Measurements from ENCODE around the gene PFAS. TPM values are rescaled to one million over a fixed set of nuclear protein-coding genes. Genes with fewer than 3 reads are reported as not detected.

Gene PFAS
- total RNA-seq, 1 donor from 2014 or later: 117 TPM

GRCh38 chr17:8282345-8282744, 33.3 kb downstream of the PFAS start:
- Mint-ChIP-seq H3K27me3 (no peaks in the 10 kb centered on the region), H3K4me3 (no peak overlapping the region), H3K4me1 (ENCODE audit: unreplicated experiment) (no peaks in the 10 kb centered on the region), H3K9me3 (no peaks in the 10 kb centered on the region), H3K36me3 (no peaks in the 10 kb centered on the region), H3K27ac (no peak overlapping the region)
- TF ChIP-seq CTCF (conservative IDR thresholded peaks at IDR 0.05): no peak
- DNase-seq (ENCODE audit: extremely low spot score, unreplicated experiment): no peak

DNA sequence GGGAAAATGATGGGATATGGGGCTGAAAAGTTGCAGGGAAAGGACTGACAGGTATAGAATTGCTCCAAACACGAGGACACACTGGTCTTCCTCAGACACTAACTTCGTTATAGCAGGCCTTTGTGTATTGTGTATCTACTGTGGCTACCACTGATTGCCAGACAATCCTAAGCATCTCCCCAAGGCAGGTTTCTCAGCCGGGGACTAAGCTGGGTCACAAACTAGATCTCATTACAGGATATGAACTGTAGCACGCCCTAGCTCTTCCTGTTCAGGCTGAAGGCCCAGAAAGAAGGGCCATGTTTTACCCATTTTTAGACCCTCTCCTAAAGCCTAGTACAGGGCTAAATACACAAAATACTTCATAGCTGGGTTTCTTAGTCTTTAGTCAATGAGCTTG, 34.3 kb downstream of the PFAS start:
- H3K27ac Mint-ChIP-seq: no peak overlapping the region
- H3K4me3 Mint-ChIP-seq: no peak overlapping the region
- no peak for TF ChIP-seq CTCF (conservative IDR thresholded peaks at IDR 0.05)
- DNase-seq (ENCODE audit: extremely low spot score, unreplicated experiment): no peak
- H3K4me1 Mint-ChIP-seq (ENCODE audit: unreplicated experiment): peaks cover 4% of the 10 kb centered on the region
- H3K36me3 Mint-ChIP-seq: no peaks in the 10 kb centered on the region
- no peaks in the 10 kb centered on the region for H3K9me3 Mint-ChIP-seq
- H3K27me3 Mint-ChIP-seq: no peaks in the 10 kb centered on the region

DNA sequence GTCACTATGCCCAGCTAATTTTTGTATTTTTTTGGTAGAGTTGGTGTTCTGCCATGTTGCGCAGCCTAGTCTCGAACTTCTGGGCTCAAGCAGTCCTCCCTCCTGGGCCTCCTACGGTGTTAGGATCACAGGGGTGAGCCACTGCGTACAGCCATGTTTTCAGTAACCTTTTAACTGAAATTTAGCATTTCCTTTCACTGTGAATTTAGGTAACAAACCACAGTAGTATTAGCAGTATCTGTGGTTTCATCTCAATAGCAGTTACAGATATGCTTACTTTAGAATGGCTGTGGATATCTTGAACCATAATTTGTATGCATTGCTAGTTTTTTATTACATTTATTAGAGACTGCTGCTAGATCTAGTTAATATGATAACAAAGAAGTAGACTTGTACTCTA, 35.0 kb downstream of the PFAS start:
- H3K27ac Mint-ChIP-seq: no peak overlapping the region
- H3K4me1 Mint-ChIP-seq (ENCODE audit: unreplicated experiment): peaks cover 4% of the 10 kb centered on the region
- no peaks in the 10 kb centered on the region for H3K9me3 Mint-ChIP-seq
- no peaks in the 10 kb centered on the region for H3K27me3 Mint-ChIP-seq
- H3K36me3 Mint-ChIP-seq: no peaks in the 10 kb centered on the region
- H3K4me3 Mint-ChIP-seq: no peak overlapping the region
- no peak for TF ChIP-seq CTCF (conservative IDR thresholded peaks at IDR 0.05)
- no peak for DNase-seq (ENCODE audit: extremely low spot score, unreplicated experiment)

GRCh38 chr17:8285270-8286181, 36.4 kb downstream of the PFAS start:
- Mint-ChIP-seq H3K36me3 (no peaks in the 10 kb centered on the region), H3K4me1 (ENCODE audit: unreplicated experiment) (peaks cover 11% of the 10 kb centered on the region), H3K9me3 (no peaks in the 10 kb centered on the region), H3K4me3 (peak overlapping the region; percentile 36), H3K27ac (no peak overlapping the region), H3K27me3 (no peaks in the 10 kb centered on the region)
- no peak for TF ChIP-seq CTCF (conservative IDR thresholded peaks at IDR 0.05)
- no peak for DNase-seq (ENCODE audit: extremely low spot score, unreplicated experiment)

GRCh38 chr17:8287651-8288335, 38.7 kb downstream of the PFAS start:
- Mint-ChIP-seq H3K9me3 (no peaks in the 10 kb centered on the region), H3K4me1 (ENCODE audit: unreplicated experiment) (peaks cover 11% of the 10 kb centered on the region), H3K4me3 (peak overlapping the region; percentile 96), H3K27me3 (no peaks in the 10 kb centered on the region), H3K27ac (peak overlapping the region; percentile 90), H3K36me3 (no peaks in the 10 kb centered on the region)
- DNase-seq (ENCODE audit: extremely low spot score, unreplicated experiment): no peak
- TF ChIP-seq CTCF (conservative IDR thresholded peaks at IDR 0.05): no peak

Data from type B pancreatic cell (in vitro differentiated cells).